ENCODE results near the gene RCOR1. TPM values are rescaled to one million over a fixed set of nuclear protein-coding genes. Genes with fewer than 3 reads are reported as not detected.

The RCOR1 gene
- total RNA-seq, 1 experiment from 2014 or later = 33.6 TPM

- Mint-ChIP-seq H3K9me3 (ENCODE audit: unreplicated experiment) (no peaks in the 10 kb centered on the region), H3K4me1 (ENCODE audit: low read depth, unreplicated experiment) (no peaks in the 10 kb centered on the region), H3K4me3 (ENCODE audit: unreplicated experiment) (no peak overlapping the region), H3K27ac (ENCODE audit: unreplicated experiment) (no peak overlapping the region), H3K27me3 (ENCODE audit: insufficient read depth, unreplicated experiment) (no peaks in the 10 kb centered on the region), H3K36me3 (ENCODE audit: insufficient read depth, unreplicated experiment) (peaks cover 11% of the 10 kb centered on the region)
- H3K27me3 ChIP-seq (replicated peaks; ENCODE audit: control insufficient read depth, insufficient read depth, low read length) = no peaks in the 10 kb centered on the region
- no peak overlapping the region for H3K4me3 ChIP-seq (ENCODE audit: low read depth, low read length)
- no peaks in the 10 kb centered on the region for H3K9me3 ChIP-seq
- no peaks in the 10 kb centered on the region for H3K4me1 ChIP-seq
- ChIA-PET CTCF (interaction anchor here (1.7 kb wide), 1 partner anchor 55 kb away, joined by 4 read pairs; no protein-coding TSS in a partner anchor), POLR2A (no interaction called here)
- TF ChIP-seq, protein P1, sequence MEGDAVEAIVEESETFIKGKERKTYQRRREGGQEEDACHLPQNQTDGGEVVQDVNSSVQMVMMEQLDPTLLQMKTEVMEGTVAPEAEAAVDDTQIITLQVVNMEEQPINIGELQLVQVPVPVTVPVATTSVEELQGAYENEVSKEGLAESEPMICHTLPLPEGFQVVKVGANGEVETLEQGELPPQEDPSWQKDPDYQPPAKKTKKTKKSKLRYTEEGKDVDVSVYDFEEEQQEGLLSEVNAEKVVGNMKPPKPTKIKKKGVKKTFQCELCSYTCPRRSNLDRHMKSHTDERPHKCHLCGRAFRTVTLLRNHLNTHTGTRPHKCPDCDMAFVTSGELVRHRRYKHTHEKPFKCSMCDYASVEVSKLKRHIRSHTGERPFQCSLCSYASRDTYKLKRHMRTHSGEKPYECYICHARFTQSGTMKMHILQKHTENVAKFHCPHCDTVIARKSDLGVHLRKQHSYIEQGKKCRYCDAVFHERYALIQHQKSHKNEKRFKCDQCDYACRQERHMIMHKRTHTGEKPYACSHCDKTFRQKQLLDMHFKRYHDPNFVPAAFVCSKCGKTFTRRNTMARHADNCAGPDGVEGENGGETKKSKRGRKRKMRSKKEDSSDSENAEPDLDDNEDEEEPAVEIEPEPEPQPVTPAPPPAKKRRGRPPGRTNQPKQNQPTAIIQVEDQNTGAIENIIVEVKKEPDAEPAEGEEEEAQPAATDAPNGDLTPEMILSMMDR (IDR thresholded peaks at IDR 0.05; ENCODE audit: insufficient read depth in 1 of 2, low read depth in 1 of 2, low read length in 1 of 2, severe bottlenecking in 1 of 2, unreplicated experiment in 1 of 2) = no peak
- intact Hi-C loops (cut with micrococcal nuclease; ENCODE audit: unreplicated experiment) = no loop called here
- H3K36me3 ChIP-seq (ENCODE audit: control insufficient read depth, insufficient read depth, low read length) = no peaks in the 10 kb centered on the region
- no TSS peak for BruUV-seq (replicated peaks)
- no peak for DNase-seq
These were observed 157.2 kb downstream of the RCOR1 start for GRCh38 chr14:102749393-102750305.

DNA sequence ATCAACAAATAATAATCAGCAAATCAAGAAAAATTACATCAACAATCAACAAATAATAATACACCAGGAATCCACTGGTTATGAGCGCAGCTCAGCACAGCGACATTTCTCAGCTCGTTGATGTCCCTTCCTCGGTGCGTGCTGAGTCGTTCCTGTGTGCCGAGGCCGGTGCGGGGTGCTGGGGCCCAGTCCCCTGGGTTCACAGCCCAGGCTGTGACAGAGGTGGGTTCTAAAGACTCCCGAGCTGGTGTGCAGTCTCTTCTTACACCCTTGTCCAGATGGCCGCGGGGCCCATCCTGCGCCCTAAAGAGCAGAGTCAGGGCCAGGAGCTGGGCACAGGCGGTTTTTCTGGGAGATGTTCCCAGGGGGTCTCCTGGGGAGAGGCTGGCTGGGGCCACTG, 157.9 kb downstream of the RCOR1 start:
- Histone ChIP-seq H3K27me3 (replicated peaks; ENCODE audit: control insufficient read depth, insufficient read depth, low read length) (no peaks in the 10 kb centered on the region), H3K4me1 (no peaks in the 10 kb centered on the region), H3K36me3 (ENCODE audit: control insufficient read depth, insufficient read depth, low read length) (no peaks in the 10 kb centered on the region), H3K9me3 (no peaks in the 10 kb centered on the region), H3K4me3 (ENCODE audit: low read depth, low read length) (no peak overlapping the region)
- Mint-ChIP-seq H3K27me3 (ENCODE audit: insufficient read depth, unreplicated experiment) (no peaks in the 10 kb centered on the region), H3K27ac (ENCODE audit: unreplicated experiment) (no peak overlapping the region), H3K4me1 (ENCODE audit: low read depth, unreplicated experiment) (no peaks in the 10 kb centered on the region), H3K4me3 (ENCODE audit: unreplicated experiment) (no peak overlapping the region), H3K36me3 (ENCODE audit: insufficient read depth, unreplicated experiment) (peaks cover 16% of the 10 kb centered on the region), H3K9me3 (ENCODE audit: unreplicated experiment) (no peaks in the 10 kb centered on the region)
- TF ChIP-seq, protein P1 (IDR thresholded peaks at IDR 0.05; ENCODE audit: insufficient read depth in 1 of 2, low read depth in 1 of 2, low read length in 1 of 2, severe bottlenecking in 1 of 2, unreplicated experiment in 1 of 2) = no peak
- intact Hi-C loops (cut with micrococcal nuclease; ENCODE audit: unreplicated experiment) = no loop called here
- no TSS peak for BruUV-seq (replicated peaks)
- no peak for DNase-seq
- ChIA-PET CTCF (interaction anchor here (1.7 kb wide), 1 partner anchor 56 kb away, joined by 4 read pairs; no protein-coding TSS in a partner anchor), POLR2A (no interaction called here)

DNA sequence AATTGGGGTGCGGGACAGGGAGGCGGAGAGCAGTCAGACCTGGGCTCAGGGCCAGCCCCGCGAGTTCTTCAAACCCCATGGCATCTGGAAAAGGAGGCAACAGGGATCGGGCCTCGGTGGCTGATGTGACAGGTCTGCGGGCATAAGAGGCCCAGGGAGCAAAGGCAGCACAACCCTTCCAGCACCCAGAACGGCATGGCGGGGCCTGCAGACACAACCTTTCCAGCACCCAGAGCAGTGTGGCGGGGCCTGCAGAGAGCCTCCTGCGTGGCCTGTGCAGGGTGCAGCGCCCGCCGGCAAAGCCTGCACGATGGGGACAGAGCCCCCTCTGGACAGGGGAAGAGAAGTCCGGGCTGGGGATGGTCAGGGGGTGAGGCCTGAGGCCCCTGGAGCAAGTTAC, 158.6 kb downstream of the RCOR1 start:
- CTCF ChIA-PET = interaction anchor here (1.7 kb wide), 1 partner anchor 57 kb away, joined by 4 read pairs; no protein-coding TSS in a partner anchor

More for the DNA sequence above, 158.6 kb downstream of the RCOR1 start:
- POLR2A ChIA-PET = no interaction called here
- no peak overlapping the region for H3K4me3 ChIP-seq (ENCODE audit: low read depth, low read length)
- no peak for DNase-seq
- Mint-ChIP-seq H3K27me3 (ENCODE audit: insufficient read depth, unreplicated experiment) (no peaks in the 10 kb centered on the region), H3K27ac (ENCODE audit: unreplicated experiment) (no peak overlapping the region), H3K4me1 (ENCODE audit: low read depth, unreplicated experiment) (no peaks in the 10 kb centered on the region), H3K9me3 (ENCODE audit: unreplicated experiment) (no peaks in the 10 kb centered on the region), H3K4me3 (ENCODE audit: unreplicated experiment) (no peak overlapping the region), H3K36me3 (ENCODE audit: insufficient read depth, unreplicated experiment) (peaks cover 16% of the 10 kb centered on the region)
- no peaks in the 10 kb centered on the region for H3K4me1 ChIP-seq
- TF ChIP-seq, protein P1 (IDR thresholded peaks at IDR 0.05; ENCODE audit: insufficient read depth in 1 of 2, low read depth in 1 of 2, low read length in 1 of 2, severe bottlenecking in 1 of 2, unreplicated experiment in 1 of 2) = no peak
- H3K36me3 ChIP-seq (ENCODE audit: control insufficient read depth, insufficient read depth, low read length) = no peaks in the 10 kb centered on the region
- no peaks in the 10 kb centered on the region for H3K9me3 ChIP-seq
- intact Hi-C loops (cut with micrococcal nuclease; ENCODE audit: unreplicated experiment) = no loop called here
- no TSS peak for BruUV-seq (replicated peaks)
- H3K27me3 ChIP-seq (replicated peaks; ENCODE audit: control insufficient read depth, insufficient read depth, low read length) = no peaks in the 10 kb centered on the region
